ENCODE data around the gene GNB5.
"Not testable (repeated sequence)": the region's sequence is repeated elsewhere in the genome, so short reads cannot be mapped to it uniquely, and the experiment has no call there.

The GNB5 gene

GRCh38 chr15:52191207-52191606, at the start of gene GNB5:
TSS of gene GNB5 (minus strand) at chr15:52191392. CDS start at chr15:52184676, 6,716 bp downstream.
- no peak for DNase-seq

GRCh38 chr15:52240166-52240565, 49.0 kb upstream of the GNB5 start:
- DNase-seq = no peak

- not testable (repeated sequence) for DNase-seq
These were observed 47.9 kb upstream of the GNB5 start for GRCh38 chr15:52238989-52239525.

GRCh38 chr15:52238149-52238548, 47.0 kb upstream of the GNB5 start:
- DNase-seq = no peak

- no peak for DNase-seq
These were observed 44.8 kb upstream of the GNB5 start for GRCh38 chr15:52236013-52236412.

- DNase-seq = no peak
These were observed 43.7 kb upstream of the GNB5 start for GRCh38 chr15:52234596-52235541.

GRCh38 chr15:52233405-52233804, 42.2 kb upstream of the GNB5 start:
- no peak for DNase-seq

- DNase-seq = no peak
These were observed 41.1 kb upstream of the GNB5 start for GRCh38 chr15:52232327-52232726.

- DNase-seq = no peak
These were observed 38.9 kb upstream of the GNB5 start for GRCh38 chr15:52230073-52230472.

- DNase-seq = no peak
These were observed 37.7 kb upstream of the GNB5 start for GRCh38 chr15:52228921-52229320.

- DNase-seq = peak; percentile 26
These were observed 36.3 kb upstream of the GNB5 start for GRCh38 chr15:52227456-52227855.

GRCh38 chr15:52225230-52225629, 34.0 kb upstream of the GNB5 start:
- no peak for DNase-seq

- no peak for DNase-seq
These were observed 33.0 kb upstream of the GNB5 start for GRCh38 chr15:52224211-52224610.

- no peak for DNase-seq
These were observed 30.5 kb upstream of the GNB5 start for GRCh38 chr15:52221730-52222129.

- no peak for DNase-seq
These were observed 29.9 kb upstream of the GNB5 start for GRCh38 chr15:52220937-52221660.

- DNase-seq = no peak
These were observed 29.1 kb upstream of the GNB5 start for GRCh38 chr15:52220251-52220650.

- DNase-seq = no peak
These were observed 27.6 kb upstream of the GNB5 start for GRCh38 chr15:52218816-52219215.

GRCh38 chr15:52218371-52218770, 27.2 kb upstream of the GNB5 start:
- DNase-seq = no peak

GRCh38 chr15:52217186-52217585, 26.0 kb upstream of the GNB5 start:
- no peak for DNase-seq

- no peak for DNase-seq
These were observed 23.4 kb upstream of the GNB5 start for GRCh38 chr15:52214553-52214952.

GRCh38 chr15:52213206-52213605, 22.0 kb upstream of the GNB5 start:
- no peak for DNase-seq

GRCh38 chr15:52208306-52208946, 17.2 kb upstream of the GNB5 start:
- no peak for DNase-seq

GRCh38 chr15:52207191-52207590, 16.0 kb upstream of the GNB5 start:
- DNase-seq = no peak

Data from NCI-H2081 treated with DMSO at 0.1 percent for 48 hours (cell line).